Measurements from ENCODE around the gene PDGFB.
A peak's percentile ranks its signal among the peaks of the same experiment; 100 is the strongest.
"Not testable (repeated sequence)": the region's sequence is repeated elsewhere in the genome, so short reads cannot be mapped to it uniquely, and the experiment has no call there.

PDGFB gene

GRCh38 chr22:39223091-39223710 lies 21.6 kb downstream of the PDGFB start:
- peak; percentile 15 for DNase-seq

GRCh38 chr22:39221999-39222686 lies 22.6 kb downstream of the PDGFB start:
- no peak for DNase-seq

GRCh38 chr22:39220890-39221850 lies 23.6 kb downstream of the PDGFB start:
- no peak for DNase-seq

DNA sequence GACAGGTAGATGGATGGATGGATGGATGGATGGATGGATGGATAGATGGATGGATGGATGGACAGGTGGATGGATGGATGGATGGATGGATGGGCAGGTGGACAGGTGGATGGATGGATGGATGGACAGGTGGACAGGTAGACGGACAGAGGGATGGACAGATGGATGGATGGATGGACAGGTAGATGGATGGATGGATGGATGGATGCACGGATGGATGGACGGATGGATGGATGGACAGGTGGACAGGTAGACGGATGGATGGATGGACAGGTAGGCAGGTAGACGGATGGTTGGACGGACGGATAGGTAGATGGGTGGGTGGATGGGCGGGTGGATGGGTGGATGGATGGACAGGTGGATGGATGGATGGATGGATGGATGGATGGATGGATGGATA lies 24.3 kb downstream of the PDGFB start:
- DNase-seq: no peak

GRCh38 chr22:39219071-39220039 lies 25.4 kb downstream of the PDGFB start:
- no peak for DNase-seq

DNA sequence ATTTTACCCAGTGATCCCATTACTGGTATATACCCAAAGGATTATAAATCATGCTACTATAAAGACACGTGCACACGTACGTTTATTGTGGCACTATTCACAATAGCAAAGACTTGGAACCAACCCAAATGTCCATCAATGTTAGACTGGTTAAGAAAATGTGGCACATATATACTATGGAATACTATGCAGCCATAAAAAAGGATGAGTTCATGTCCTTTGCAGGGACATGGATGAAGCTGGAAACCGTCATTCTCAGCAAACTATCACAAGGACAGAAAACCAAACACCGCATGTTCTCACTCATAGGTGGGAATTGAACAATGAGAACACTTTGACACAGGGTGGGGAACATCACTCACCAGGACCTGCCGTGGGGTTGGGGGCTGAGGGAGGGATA lies 26.4 kb downstream of the PDGFB start:
- not testable (repeated sequence) for DNase-seq

DNA sequence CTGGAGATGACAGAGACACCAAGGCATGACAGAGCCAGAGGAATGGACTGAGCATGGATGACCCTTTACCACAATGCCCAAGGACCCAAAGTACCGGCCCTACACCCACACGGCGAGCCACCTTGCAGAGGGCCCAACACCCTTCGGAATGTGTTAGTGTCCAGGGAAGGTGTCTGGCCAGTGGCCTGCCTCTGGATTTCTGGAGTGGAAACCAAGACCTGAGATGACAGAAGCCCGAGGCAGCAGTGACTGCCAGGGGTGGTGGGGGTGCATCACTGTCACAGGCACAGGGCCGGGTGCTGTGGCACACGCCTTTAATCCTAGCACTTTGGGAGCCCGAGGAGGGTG lies 28.7 kb downstream of the PDGFB start:
- no peak for DNase-seq

DNA sequence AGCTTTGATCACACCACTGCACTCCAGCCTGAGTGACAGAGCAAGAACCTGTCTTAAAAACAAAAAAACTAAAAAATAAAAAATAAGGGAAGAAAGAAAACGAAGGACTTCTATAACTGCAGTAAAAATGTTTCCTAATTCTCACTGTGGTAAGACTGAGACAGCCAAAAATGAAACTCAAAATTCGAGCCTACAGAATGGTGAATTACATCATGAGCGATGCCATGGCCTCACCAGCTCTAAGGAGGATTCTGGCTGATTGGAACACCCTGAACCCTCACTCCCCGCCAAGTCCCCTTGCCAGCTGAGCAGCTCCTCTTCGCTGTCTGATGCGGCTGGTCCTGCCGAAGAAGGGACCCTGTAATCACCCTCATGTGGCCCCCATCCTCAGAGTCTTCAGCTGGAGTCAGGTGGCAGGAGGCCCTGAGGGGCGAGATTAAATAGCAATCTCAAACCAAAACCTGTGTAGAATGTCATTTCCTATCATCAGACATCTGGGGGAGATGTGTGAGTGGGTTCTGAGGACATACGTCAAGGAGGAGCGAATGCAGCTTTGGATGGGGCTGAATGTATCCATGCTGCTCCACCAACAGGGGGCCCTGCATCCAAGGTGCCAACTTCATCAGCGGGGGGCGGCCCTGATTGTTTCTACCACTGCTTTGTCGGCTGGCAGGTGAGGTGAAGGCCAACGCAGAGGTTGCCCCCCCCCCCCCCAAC lies 29.2 kb downstream of the PDGFB start:
- DNase-seq: no peak

DNA sequence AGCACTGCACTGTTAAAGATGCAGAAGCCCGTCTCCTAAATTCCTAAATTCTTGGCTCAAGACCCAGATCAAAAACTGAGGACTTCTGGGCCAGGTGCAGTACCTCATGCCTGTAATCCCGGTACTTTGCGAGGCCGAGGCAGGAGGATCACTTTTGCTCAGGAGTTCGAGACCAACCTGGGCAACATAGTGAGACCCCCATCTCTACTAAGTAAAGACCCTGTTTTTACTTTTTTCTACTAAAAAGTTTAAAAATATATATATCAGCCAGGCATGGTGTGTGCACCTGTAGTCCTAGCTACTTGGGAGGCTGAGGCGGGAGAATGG lies 29.7 kb downstream of the PDGFB start:
- DNase-seq: no peak

DNA sequence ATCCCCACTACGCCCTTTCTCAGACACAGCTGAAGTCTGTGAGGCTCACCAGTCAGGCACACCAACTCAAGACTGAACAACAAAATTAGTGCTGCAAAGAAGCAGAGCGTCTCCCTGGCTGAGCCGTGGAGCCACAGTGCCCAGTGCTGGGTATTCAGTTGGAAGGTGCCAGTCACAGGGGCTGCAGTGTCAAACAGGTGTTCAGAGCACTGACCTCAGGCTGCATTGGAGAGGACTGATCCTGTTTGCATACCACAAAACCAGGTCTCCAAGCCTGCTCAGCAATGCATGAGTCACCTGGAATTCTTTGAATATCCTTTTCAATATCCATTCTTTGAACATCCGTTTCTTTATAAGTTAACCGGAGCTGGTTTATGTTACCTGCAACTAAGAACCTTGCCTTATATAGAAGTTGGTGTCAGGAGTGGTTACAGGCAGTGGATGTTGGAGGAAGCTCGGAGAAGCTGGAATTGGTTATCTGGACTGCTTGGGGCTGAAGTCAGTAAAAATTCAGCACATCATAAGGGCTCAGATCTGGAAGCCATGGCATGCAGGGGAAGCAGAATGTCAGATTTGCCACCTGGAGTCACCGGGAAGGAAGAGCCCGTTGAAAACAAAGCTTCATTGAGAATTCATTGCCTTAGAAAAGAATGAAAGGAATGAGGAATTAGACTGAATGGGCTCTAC lies 30.3 kb downstream of the PDGFB start:
- no peak for DNase-seq

DNA sequence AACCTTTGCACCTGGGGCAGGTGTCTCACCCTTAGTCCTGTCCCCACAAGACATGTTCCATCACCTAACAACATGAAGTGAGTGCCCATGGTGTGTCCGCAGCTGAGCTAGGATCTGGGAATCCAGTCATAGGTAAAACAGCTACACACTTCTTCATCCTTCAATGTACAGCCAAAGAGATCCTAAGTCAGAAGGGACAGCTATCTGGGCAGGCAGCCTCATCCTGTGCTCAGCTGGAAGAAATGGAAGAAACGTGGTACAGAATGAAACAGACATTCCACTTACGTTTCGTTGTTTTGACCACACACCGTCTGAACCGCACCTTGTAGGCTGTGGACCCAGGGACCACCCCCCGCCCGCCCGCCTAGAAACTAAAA lies 30.8 kb downstream of the PDGFB start:
- no peak for DNase-seq

- DNase-seq: no peak
Observed at GRCh38 chr22:39212721-39213376, 31.9 kb downstream of the PDGFB start.

- no peak for DNase-seq
Observed at GRCh38 chr22:39209756-39210155, 35.0 kb downstream of the PDGFB start.

DNA sequence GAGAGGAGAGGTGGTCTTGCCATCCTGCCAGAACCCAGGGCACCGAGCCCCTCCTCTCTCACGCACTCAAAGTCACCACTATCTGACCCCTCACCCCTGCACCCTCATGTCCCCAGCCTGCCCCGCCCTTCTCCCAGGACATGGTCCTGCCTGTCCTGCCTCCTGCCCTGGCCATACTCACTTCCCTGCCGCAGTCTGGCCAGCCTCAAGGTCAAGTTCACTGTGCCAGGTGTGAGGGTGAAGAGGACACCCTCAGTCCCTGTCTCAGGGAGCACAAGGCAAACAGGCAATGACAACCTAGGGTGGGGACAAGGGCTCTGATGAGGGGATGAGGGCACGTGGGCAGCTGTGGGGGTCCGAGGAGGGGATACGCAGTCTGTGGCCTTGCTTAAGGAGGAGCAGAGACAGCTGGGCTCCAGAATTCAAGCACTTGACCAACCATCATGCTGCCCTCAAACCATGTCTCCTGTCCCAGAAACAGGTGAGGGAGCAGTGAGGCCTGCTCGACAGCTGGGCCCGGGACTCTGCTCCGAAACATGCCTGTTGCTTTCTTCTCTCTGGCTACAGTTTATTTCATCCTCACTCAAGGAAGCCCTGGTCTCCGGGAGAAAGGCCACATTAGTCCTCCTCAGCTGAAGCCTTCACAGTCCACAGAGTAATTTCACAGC lies 36.6 kb downstream of the PDGFB start:
- no peak for DNase-seq

- DNase-seq: no peak
Observed at GRCh38 chr22:39207141-39208012, 37.4 kb downstream of the PDGFB start.

DNA sequence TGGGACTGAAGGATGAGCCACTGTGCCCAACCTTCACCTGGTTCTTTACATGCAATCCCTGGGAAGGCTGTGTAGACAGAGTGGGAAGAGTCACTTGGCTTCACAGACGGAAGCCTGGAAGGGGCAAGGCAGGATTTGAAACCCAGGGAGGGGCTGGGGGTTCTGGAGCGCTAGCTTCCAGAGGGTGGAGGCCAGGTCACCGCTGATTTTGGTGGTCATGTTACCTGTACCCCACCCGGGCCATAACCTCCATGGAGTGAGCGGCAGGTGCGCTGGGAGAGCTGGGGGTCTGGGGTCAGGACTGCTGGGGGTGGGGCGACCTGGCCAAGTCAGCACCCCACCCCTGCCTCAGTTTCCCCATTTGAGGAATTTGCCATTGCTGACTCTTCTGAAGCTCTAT lies 38.3 kb downstream of the PDGFB start:
- DNase-seq: no peak

DNA sequence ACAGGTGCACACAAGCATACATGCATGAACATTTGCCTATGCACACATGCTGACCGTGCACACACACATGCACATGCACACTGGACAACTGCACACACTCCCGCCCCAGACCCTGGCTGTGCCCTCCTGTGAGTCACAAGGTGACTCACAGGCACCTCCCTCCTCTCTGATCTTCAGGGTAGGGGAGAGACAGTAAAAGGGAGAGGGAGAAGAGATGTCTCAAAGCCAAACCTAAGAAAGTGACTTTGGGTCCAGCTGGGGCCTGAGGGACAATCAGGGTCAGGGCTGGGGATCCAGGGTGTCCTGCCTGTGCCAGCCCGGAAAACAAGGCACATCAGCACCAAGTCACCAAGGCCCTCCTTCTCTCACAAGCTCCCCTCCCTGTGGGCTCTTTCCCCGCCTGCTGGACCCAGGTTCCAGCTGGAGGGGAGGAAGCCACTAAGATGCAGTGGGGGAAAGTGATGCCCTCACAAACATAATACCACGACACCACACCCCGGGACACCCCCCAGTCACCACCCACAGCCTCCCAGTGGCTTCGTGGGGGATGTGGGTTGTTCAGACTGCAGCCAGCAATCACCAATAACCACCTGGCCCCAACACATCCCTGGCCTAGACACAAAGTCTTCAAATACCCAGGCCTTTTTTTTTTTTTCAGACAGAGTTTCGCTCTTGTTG lies 39.3 kb downstream of the PDGFB start:
- no peak for DNase-seq

- DNase-seq: no peak
Observed at GRCh38 chr22:39204216-39204615, 40.6 kb downstream of the PDGFB start.

DNA sequence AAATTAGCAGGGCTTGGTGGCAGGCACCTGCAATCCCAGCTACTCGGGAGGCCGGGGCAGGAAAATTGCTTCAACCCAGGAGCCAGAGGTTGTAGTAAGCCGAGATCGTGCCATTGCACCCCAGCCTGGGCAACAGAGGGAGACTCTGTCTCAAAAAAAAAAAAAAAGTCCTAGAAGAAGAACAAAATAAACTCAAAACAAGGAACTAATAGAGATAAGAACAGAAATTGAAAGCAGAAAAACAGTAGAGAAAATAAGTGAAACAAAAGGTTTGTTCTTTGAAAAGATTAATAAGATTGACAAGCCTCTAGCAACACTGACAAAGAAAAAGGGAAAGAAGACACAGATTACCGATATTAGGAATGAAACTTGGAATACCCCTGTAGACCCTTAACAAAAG lies 47.2 kb downstream of the PDGFB start:
- DNase-seq: no peak
